ENCODE results near the gene CAMK2A.

The CAMK2A gene

GRCh38 chr5:150274811-150275210 is 14.8 kb downstream of the CAMK2A start:
- DNase-seq, result no peak

GRCh38 chr5:150272531-150272930 is 17.0 kb downstream of the CAMK2A start:
- DNase-seq, result no peak

- DNase-seq, result no peak
These were observed 17.6 kb downstream of the CAMK2A start for GRCh38 chr5:150271923-150272322.

GRCh38 chr5:150271296-150271692 is 18.3 kb downstream of the CAMK2A start:
- DNase-seq, result no peak

- DNase-seq, result no peak
These were observed 18.9 kb downstream of the CAMK2A start for GRCh38 chr5:150270541-150271295.

GRCh38 chr5:150266871-150267291 is 22.7 kb downstream of the CAMK2A start:
- DNase-seq, result peak; percentile 23

GRCh38 chr5:150265870-150266383 is 23.6 kb downstream of the CAMK2A start:
- no peak for DNase-seq

- DNase-seq, result no peak
These were observed 24.6 kb downstream of the CAMK2A start for GRCh38 chr5:150264667-150265603.

GRCh38 chr5:150263801-150264621 is 25.6 kb downstream of the CAMK2A start:
- no peak for DNase-seq

GRCh38 chr5:150263375-150263775 is 26.2 kb downstream of the CAMK2A start:
- no peak for DNase-seq

- DNase-seq, result no peak
These were observed 27.1 kb downstream of the CAMK2A start for GRCh38 chr5:150262502-150262901.

GRCh38 chr5:150261231-150261630 is 28.3 kb downstream of the CAMK2A start:
- DNase-seq, result no peak

- no peak for DNase-seq
These were observed 31.4 kb downstream of the CAMK2A start for GRCh38 chr5:150258130-150258529.

- DNase-seq, result no peak
These were observed 32.1 kb downstream of the CAMK2A start for GRCh38 chr5:150257424-150257823.

GRCh38 chr5:150256410-150257064 is 33.0 kb downstream of the CAMK2A start:
- DNase-seq, result no peak

GRCh38 chr5:150255659-150256409 is 33.7 kb downstream of the CAMK2A start:
- no peak for DNase-seq

GRCh38 chr5:150254774-150255173 is 34.8 kb downstream of the CAMK2A start:
- no peak for DNase-seq

- no peak for DNase-seq
These were observed 35.2 kb downstream of the CAMK2A start for GRCh38 chr5:150254363-150254762.

GRCh38 chr5:150253416-150254208 is 36.0 kb downstream of the CAMK2A start:
- DNase-seq, result no peak

- DNase-seq, result no peak
These were observed 37.1 kb downstream of the CAMK2A start for GRCh38 chr5:150252489-150252888.

GRCh38 chr5:150251504-150251903 is 38.1 kb downstream of the CAMK2A start:
- no peak for DNase-seq

All from NCI-H2081 treated with DMSO at 0.1 percent for 48 hours (cell line).